ENCODE data around the gene CREM. TPM values are rescaled to one million over a fixed set of nuclear protein-coding genes. Genes with fewer than 3 reads are reported as not detected.

Gene CREM
- total RNA-seq, 1 donor from 2014 or later: 55.2 TPM

DNA sequence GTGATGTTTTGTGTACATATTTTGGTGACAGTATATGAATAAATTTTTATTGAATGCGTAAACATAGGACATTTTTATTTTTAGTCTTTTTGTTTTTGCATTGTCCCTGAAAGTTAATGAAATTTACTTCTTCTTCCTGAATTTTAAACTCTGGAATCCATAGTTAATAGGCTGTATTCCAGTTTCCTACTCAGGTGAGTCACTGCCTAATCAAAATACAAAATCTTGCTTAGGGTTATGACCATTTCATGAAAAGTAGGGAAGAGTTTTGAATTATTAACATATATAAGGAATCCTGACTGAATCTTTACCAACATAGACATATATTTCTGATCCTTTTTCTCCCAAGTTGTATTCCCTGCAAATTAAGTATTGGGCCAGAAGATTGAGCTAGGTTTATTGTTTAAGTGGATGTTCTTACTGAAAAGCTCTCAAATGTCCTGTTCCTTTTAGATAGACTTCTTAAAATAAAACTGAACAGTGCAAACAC lies 2.6 kb downstream of the CREM start:
- intact Hi-C loops (cut with DNase I): loop anchor here (5.0 kb wide), 1 partner anchor 68 kb away; no protein-coding TSS in a partner anchor
- no peak for DNase-seq
- ATAC-seq (ENCODE audit: poor library complexity): no peak

DNA sequence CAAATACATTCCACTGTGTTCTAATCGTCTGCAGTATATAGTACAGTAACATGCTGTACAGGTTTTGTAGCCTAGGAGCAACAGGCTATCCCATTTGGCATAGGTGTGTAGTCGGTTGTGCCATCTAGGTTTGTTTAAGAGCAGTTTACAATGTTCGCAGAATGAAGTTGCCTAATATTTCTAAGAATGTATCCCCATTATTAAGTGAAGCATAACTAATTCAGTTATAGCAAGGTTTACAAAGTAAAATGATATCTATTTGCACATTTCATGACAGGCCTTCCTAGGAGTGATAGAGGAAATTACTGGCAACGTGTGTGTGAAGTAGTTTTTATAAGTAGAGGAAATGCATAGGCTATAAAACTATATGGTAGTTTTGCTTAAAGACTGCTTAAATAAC lies 4.0 kb downstream of the CREM start:
- DNase-seq (no peak), ATAC-seq (ENCODE audit: poor library complexity) (no peak)
- intact Hi-C loops (cut with DNase I): no loop called here

DNA sequence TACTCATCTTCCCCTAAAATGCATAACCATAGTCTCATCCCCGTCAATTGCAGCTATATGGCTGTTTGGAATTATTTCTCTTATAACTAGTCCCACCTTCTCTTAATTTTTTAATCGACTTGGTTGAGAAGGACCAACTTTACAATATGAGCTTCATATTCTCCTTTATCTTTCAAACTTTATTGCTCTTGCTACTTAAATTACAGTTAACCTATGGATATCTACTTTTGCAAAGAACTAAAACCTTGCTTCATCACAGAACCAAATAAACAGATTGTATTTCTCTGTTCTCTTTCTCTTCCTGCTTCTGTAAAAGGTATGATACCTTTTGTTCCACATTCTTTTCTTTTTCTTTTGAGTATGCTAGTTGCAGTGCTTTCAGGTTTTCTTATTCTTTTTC lies 6.1 kb downstream of the CREM start:
- ATAC-seq (ENCODE audit: poor library complexity) (no peak), DNase-seq (no peak)
- intact Hi-C loops (cut with DNase I): no loop called here

DNA sequence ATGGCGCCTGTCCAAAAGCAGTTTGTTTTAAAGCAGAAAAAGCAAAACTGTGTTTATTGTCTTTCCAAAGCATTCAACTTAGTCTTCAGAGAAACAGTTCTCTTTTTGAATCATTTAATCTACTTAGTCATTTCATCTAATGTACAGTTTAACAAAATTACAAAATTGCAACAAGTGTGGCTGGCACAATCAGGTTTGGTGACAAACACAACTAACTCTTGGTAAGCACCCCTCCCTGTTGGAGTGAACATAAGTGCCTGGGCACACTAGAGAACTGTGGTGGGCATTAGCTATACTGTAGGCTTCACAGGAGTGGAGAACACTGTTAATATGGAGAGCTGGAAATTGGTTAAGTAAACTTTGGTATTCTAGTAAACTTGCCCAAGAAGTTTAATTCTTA lies 6.9 kb downstream of the CREM start:
- no peak for DNase-seq
- ATAC-seq (ENCODE audit: poor library complexity): no peak
- intact Hi-C loops (cut with DNase I): no loop called here

- DNase-seq (peak; percentile 50), ATAC-seq (ENCODE audit: poor library complexity) (no peak)
- intact Hi-C loops (cut with DNase I): no loop called here
These were observed 9.2 kb downstream of the CREM start for GRCh38 chr10:35135861-35136260.

GRCh38 chr10:35136263-35136815 lies 9.7 kb downstream of the CREM start:
- intact Hi-C loops (cut with DNase I): no loop called here

GRCh38 chr10:35140126-35140525 lies 13.5 kb downstream of the CREM start:
- ATAC-seq (ENCODE audit: poor library complexity): no peak
- intact Hi-C loops (cut with DNase I): no loop called here
- no peak for DNase-seq

More at GRCh38 chr10:35136263-35136815, 9.7 kb downstream of the CREM start:
- ATAC-seq (ENCODE audit: poor library complexity) (peak; percentile 9), DNase-seq (no peak)

DNA sequence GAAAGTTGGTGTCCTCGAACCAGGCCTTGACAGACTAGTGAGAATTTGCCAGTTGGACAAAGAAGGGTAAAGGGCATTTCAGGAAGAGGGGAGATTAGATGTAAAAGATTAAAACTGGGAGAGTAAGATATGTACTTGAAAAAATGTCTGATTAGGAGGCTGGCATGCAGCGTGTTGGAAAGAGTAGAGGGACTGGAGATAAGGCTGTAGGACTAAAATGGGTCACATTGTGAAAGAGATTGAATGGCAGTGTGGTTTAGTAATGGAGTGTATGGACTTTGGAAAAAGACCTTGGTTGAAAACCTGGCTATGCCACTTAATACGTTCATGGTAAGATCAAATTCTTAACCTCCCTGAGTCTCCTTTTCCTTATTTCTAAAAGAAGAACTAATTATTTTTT lies 14.1 kb downstream of the CREM start:
- intact Hi-C loops (cut with DNase I): no loop called here
- peak; percentile 53 for ATAC-seq (ENCODE audit: poor library complexity)
- no peak for DNase-seq

DNA sequence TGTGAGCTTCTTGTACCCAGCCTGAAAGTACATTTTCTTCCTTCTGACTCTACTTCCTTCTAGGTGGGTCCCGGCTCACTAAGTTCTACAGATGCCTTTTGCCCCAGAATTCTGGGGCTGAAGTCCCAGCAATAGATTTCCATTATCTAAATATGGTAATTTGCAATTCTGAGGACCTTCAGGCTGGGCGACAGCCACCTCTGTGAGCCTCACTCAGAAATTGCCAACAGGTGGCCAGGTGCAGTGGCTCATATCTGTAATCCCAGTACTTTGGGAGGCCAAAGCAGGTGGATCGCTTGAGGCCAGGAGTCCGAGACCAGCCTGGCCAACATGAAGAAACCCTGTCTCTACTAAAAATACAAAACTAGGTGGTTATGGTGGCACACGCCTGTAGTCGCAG lies 23.7 kb downstream of the CREM start:
- ATAC-seq (ENCODE audit: poor library complexity): no peak
- intact Hi-C loops (cut with DNase I): no loop called here
- DNase-seq: no peak

GRCh38 chr10:35152992-35153391 lies 26.3 kb downstream of the CREM start:
- intact Hi-C loops (cut with DNase I): no loop called here
- ATAC-seq (ENCODE audit: poor library complexity): peak; percentile 26

DNA sequence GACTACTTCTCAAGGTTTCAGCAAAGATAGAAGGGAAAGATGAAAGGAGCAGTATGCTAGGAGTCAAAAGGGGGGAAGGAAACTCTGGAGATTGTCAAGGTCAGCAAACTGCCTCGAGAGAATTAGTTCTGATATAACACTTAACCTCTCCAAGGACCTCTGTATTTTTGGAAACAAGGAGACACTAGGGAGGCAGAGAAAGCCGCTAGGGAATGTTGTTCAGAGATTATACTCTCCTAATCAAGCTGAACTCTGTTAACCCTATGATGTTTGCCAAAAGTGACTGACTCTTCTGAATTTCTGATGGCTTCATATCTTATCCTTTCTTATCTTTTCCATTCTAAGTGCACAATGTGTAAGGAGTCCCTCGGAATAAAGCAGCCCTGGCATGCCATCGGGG lies 27.1 kb downstream of the CREM start:
- DNase-seq (no peak), ATAC-seq (ENCODE audit: poor library complexity) (peak; percentile 90)
- intact Hi-C loops (cut with DNase I): no loop called here

More at GRCh38 chr10:35152992-35153391, 26.3 kb downstream of the CREM start:
- DNase-seq: no peak

DNA sequence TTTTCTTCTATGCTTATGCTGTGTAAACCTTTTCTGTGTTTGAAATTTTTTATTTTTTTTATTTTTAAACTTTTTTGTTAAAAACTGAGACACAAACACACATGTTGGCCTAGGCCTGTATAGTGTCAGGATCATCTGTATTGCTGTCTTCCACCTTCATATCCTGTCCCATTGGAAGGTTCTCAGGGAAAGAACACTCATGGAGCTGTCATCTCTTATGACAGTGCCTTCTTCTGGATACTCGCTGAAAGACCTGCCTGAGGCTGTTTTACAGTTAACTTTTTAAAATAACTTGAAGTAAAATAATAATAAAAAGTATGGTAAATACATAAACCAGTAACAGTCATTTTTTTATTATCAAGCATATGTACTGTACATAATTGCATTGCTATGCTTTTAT lies 34.1 kb downstream of the CREM start:
- DNase-seq (no peak), ATAC-seq (ENCODE audit: poor library complexity) (no peak)
- intact Hi-C loops (cut with DNase I): no loop called here

GRCh38 chr10:35161906-35162305 lies 35.3 kb downstream of the CREM start:
- DNase-seq (no peak), ATAC-seq (ENCODE audit: poor library complexity) (no peak)
- intact Hi-C loops (cut with DNase I): no loop called here

DNA sequence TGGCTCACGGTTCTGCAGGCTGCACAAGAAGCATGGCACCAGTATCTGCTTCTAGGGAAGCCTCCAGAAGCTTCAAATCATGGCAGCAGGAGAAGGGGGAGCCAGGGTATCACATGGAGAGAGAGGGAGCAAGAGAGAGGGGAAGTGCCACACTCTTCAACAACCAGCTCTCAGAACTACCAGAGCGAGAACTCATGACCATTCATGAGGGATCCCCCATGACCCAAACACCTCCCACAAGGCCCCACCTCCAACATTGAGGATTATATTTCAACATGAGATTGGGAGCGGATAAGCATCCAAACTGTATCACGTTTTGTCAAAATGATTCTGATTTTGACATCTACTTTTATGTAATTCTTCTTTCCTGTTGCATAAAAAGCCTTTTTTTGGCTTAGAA lies 38.5 kb downstream of the CREM start:
- no peak for DNase-seq
- intact Hi-C loops (cut with DNase I): no loop called here
- no peak for ATAC-seq (ENCODE audit: poor library complexity)

DNA sequence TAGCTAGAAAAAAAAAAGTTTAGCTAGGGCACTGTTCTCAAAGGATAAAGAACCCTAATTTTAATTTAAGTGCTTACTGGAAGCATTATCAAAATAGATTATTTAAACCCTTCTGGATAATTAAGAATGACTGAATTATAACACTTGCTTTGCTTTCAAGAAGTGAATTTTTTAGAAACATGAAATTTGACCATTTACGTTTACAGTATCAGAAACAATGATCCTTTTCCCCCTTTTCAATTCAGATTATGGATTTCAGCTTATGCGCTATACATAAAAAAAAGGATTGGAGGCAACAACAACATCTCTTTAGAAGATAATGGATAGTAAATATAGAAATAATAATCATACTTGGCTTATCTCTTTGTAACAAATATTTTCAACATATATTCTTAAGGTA lies 39.2 kb downstream of the CREM start:
- intact Hi-C loops (cut with DNase I): no loop called here
- ATAC-seq (ENCODE audit: poor library complexity) (no peak), DNase-seq (no peak)

DNA sequence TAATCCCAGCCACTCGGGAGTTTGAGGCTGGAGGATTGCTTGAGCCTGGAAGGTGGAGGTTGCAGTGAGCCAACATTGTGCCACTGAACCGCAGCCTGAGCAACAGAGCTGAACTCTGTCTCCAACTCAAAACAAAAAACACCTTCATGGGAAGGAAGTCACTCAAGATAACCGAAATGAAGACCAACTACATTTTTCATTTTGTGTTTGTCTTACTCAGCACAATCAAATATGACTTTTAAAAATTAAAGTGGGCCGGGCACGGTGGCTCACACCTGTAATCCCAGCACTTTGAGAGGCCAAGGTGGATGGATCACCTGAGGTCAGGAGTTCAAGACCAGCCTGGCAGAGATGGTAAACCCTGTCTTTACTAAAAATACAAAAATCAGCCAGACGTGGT lies 40.0 kb downstream of the CREM start:
- intact Hi-C loops (cut with DNase I): no loop called here
- no peak for DNase-seq
- no peak for ATAC-seq (ENCODE audit: poor library complexity)

DNA sequence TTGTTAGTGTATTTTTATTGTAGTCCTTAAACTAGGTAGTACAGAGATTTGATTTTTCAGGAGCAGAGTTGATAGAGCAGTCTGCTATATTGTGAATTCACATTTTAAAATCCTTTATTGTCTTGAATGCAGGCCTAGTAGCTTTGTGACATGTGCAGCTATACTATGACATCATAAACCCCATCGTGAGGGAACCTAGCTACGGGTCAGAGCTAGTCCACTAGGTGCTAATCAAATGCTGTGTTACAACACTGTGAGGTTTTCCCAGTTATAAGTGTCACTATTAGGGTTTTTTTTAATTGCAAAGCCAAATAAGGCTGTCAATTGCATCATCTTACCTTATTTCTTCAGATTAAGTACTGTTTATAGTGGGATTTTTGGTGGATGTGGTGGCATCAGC lies 40.7 kb downstream of the CREM start:
- intact Hi-C loops (cut with DNase I): no loop called here
- no peak for DNase-seq
- ATAC-seq (ENCODE audit: poor library complexity): no peak

DNA sequence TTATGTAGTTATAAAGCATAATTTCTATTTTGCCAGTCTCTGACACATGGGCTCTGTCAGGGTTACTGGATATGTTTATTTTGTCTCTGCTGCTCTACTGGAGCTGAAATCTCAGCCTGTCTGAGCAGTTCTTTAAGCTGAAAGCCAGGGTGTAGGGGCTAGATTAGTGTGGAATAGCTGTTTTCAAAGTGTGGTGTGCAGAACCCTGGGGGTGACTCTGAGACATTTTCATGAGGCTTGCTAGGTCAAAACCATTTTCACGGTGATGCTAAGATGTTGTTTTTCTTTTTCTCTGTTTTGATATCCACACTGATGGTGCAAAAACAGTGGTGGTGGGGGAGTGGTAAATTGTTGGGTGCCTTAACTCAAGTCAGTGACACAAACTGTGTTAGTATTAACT lies 45.5 kb downstream of the CREM start:
- DNase-seq: no peak
- intact Hi-C loops (cut with DNase I): no loop called here
- ATAC-seq (ENCODE audit: poor library complexity): no peak

GRCh38 chr10:35172574-35172973 lies 45.9 kb downstream of the CREM start:
- intact Hi-C loops (cut with DNase I): no loop called here
- DNase-seq (no peak), ATAC-seq (ENCODE audit: poor library complexity) (peak; percentile 59)

DNA sequence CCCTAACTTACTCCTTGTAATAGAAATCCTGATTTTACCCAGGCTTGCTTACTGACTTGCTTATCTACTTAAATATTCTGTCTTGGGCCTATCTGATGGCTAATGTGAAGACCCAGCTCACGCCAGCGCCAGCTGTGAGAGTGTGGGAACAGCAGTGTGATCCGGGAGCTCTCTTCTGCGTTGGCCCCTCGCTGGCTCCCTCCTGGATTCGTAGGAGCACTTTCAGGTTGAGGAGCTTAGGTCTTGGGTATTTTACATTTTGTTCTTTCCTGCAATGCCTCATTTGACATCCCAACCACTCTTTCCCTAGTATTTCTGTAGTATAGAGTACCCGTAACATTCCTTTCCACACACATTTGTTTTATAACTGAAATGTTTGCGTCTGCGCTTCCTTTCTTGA lies 51.7 kb downstream of the CREM start:
- intact Hi-C loops (cut with DNase I): no loop called here
- no peak for DNase-seq
- ATAC-seq (ENCODE audit: poor library complexity): peak; percentile 18

Measured in Right ventricle myocardium superior (tissue), 1 donor.